ENCODE measurements around the gene HOGA1. TPM values are rescaled to one million over a fixed set of nuclear protein-coding genes. Genes with fewer than 3 reads are reported as not detected.

HOGA1 gene
- total and polyA plus RNA-seq, 4 donors, result 21.7 to 31.4 (median 22.8) TPM

- no peak overlapping the region for H3K27ac ChIP-seq (ENCODE audit: low read depth in 1 of 2, low read length in 2 of 2)
- no peak for DNase-seq (ENCODE audit: low spot score)
- H3K27me3 ChIP-seq (ENCODE audit: control insufficient read depth in 4 of 4, insufficient read depth in 4 of 4, low read length in 3 of 4), result no peaks in the 10 kb centered on the region
- no peak overlapping the region for H3K9ac ChIP-seq (ENCODE audit: low read depth in 1 of 2, low read length in 2 of 2)
- H3K4me1 ChIP-seq (ENCODE audit: control insufficient read depth in 4 of 4, insufficient read depth in 4 of 4, low read length in 3 of 4), result peaks cover 5 to 19% (median 10%) of the 10 kb centered on the region in 4 donors
- no peak for TF ChIP-seq ATF3 (IDR thresholded peaks at IDR 0.05)
- TF ChIP-seq FOXA1 (IDR thresholded peaks at IDR 0.05), result no peak
- TF ChIP-seq NR2F2 (IDR thresholded peaks at IDR 0.05), result no peak
- no peak for TF ChIP-seq HNF4A (conservative IDR thresholded peaks at IDR 0.05)
- TF ChIP-seq RAD21 (IDR thresholded peaks at IDR 0.05), result no peak
- no peak for TF ChIP-seq JUND (IDR thresholded peaks at IDR 0.05)
- no peak for TF ChIP-seq MAX (IDR thresholded peaks at IDR 0.05)
- TF ChIP-seq GABPA (IDR thresholded peaks at IDR 0.05 in 1 of 2, conservative IDR thresholded peaks at IDR 0.05 in 1 of 2), result no peak
- TF ChIP-seq EGR1 (IDR thresholded peaks at IDR 0.05; ENCODE audit: low read depth in 2 of 2), result no peak
- no peak for TF ChIP-seq FOXA2 (IDR thresholded peaks at IDR 0.05)
- TF ChIP-seq HNF4G (IDR thresholded peaks at IDR 0.05), result no peak
- no peak for TF ChIP-seq YY1 (IDR thresholded peaks at IDR 0.05)
- no peak for TF ChIP-seq SP1 (IDR thresholded peaks at IDR 0.05)
- 94% methylated on average over 33 of the region's 33 CpGs for WGBS
- peaks cover 0 to 11% (median 5%) of the 10 kb centered on the region in 4 donors for H3K36me3 ChIP-seq (ENCODE audit: control insufficient read depth in 4 of 4, insufficient read depth in 3 of 4, low read depth in 1 of 4, low read length in 3 of 4)
- H3K9me3 ChIP-seq (ENCODE audit: control insufficient read depth in 4 of 4, low read length in 3 of 4), result no peaks in the 10 kb centered on the region
- no peak overlapping the region for H3K4me3 ChIP-seq (ENCODE audit: low read depth in 1 of 3, low read length in 3 of 3)
Measured at GRCh38 chr10:97570146-97570788, 13.9 kb upstream of the HOGA1 start.

- Histone ChIP-seq H3K27me3 (ENCODE audit: control insufficient read depth in 4 of 4, insufficient read depth in 4 of 4, low read length in 3 of 4) (no peaks in the 10 kb centered on the region), H3K9me3 (ENCODE audit: control insufficient read depth in 4 of 4, low read length in 3 of 4) (no peaks in the 10 kb centered on the region), H3K36me3 (ENCODE audit: control insufficient read depth in 4 of 4, insufficient read depth in 3 of 4, low read depth in 1 of 4, low read length in 3 of 4) (peaks cover 0 to 11% (median 5%) of the 10 kb centered on the region in 4 donors), H3K4me1 (ENCODE audit: control insufficient read depth in 4 of 4, insufficient read depth in 4 of 4, low read length in 3 of 4) (peaks cover 5 to 20% (median 10%) of the 10 kb centered on the region in 4 donors), H3K27ac (ENCODE audit: low read depth in 1 of 2, low read length in 2 of 2) (no peak overlapping the region), H3K4me3 (ENCODE audit: low read depth in 1 of 3, low read length in 3 of 3) (no peak overlapping the region), H3K9ac (ENCODE audit: low read depth in 1 of 2, low read length in 2 of 2) (no peak overlapping the region)
- TF ChIP-seq REST (IDR thresholded peaks at IDR 0.05), result no peak
- TF ChIP-seq SP1 (IDR thresholded peaks at IDR 0.05), result no peak
- no peak for TF ChIP-seq CTCF (IDR thresholded peaks at IDR 0.05; ENCODE audit: low read depth, low read length, missing input control)
- TF ChIP-seq JUND (IDR thresholded peaks at IDR 0.05), result no peak
- TF ChIP-seq HNF4G (IDR thresholded peaks at IDR 0.05), result no peak
- no peak for TF ChIP-seq FOXA2 (IDR thresholded peaks at IDR 0.05)
- TF ChIP-seq HNF4A (conservative IDR thresholded peaks at IDR 0.05), result no peak
- TF ChIP-seq ATF3 (IDR thresholded peaks at IDR 0.05), result no peak
- no peak for TF ChIP-seq MAX (IDR thresholded peaks at IDR 0.05)
- no peak for TF ChIP-seq TAF1 (conservative IDR thresholded peaks at IDR 0.05)
- TF ChIP-seq RAD21 (IDR thresholded peaks at IDR 0.05), result no peak
- TF ChIP-seq GABPA (IDR thresholded peaks at IDR 0.05 in 1 of 2, conservative IDR thresholded peaks at IDR 0.05 in 1 of 2), result no peak
- no peak for TF ChIP-seq NR2F2 (IDR thresholded peaks at IDR 0.05)
- WGBS, result 90% methylated on average over 5 of the region's 5 CpGs
- no peak for DNase-seq (ENCODE audit: low spot score)
Measured at GRCh38 chr10:97570789-97571471, 13.3 kb upstream of the HOGA1 start.

Measured in liver (tissue), 9 donors.